ENCODE measurements around the gene RNF181. TPM values are rescaled to one million over a fixed set of nuclear protein-coding genes. Genes with fewer than 3 reads are reported as not detected.

RNF181 gene
- total and polyA plus RNA-seq, 2 of the 13 experiments (the other 11 are each of a cell fraction or from before 2014, with no cell fraction given), result 224 to 578 TPM

DNA sequence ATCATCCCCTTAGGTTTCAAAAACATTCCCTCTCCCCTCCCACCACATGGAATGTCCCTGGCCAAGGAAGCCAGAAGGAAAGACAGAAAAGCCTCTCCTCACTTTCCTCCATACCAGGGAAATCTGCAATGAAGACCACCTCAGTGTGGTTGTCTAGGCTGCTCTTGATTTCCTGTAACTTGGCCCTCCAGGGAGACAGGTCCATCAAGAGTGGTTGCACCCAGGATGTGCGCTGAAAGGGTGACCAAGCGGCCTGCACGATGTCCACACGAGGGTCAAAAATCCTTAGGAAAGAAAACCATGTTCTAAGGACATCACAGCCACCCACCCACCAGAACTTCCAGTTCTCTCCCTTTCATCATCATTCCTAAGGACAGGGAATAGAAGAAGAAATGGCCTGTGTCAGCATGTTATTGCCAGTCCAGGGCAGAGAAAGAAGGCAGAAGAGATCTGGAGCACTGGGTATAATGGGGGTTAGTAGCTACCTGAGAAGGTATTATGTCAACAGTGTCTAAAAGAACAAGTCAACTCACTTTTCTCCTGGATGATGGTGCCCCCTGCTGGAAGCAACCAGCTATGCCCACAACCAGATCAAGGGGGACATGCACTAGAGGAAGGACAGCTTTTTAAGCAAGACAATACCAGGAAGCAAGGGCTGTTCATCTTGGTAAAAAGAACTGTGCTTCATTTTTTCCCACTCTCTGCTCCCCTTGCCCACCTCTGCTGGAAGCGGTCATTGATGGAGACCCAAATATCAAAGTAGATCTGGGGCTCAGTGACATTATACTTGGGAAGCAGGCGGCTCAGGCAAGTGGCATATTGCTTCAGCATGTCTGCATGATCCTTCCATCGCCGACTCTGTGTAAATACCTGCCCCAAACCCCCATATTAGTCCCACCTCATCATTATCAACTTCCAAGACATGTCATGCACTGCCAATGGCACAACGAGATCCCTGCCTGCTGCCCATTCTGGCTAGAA is 43.6 kb upstream of the RNF181 start (continued):
- TF ChIP-seq ARID4A (CRISPR knock-in tag; IDR thresholded peaks at IDR 0.05; ENCODE audit: borderline replicate concordance) (peak; percentile 44; the same call in 1 of the 2 replicates), ETV6 (CRISPR knock-in tag; conservative IDR thresholded peaks at IDR 0.05) (no peak), ZNF691 (CRISPR knock-in tag; IDR thresholded peaks at IDR 0.05; ENCODE audit: borderline replicate concordance, low read depth) (no peak), XBP1 (CRISPR knock-in tag; IDR thresholded peaks at IDR 0.05) (no peak), KDM1A (CRISPR knock-in tag; IDR thresholded peaks at IDR 0.05) (no peak), ARNTL (CRISPR knock-in tag; IDR thresholded peaks at IDR 0.05) (no peak), NR2F6 (IDR thresholded peaks at IDR 0.05) (no peak), NR2F6 (CRISPR knock-in tag; IDR thresholded peaks at IDR 0.05) (0 out of 2 replicates have a peak, but pooled peaks have one; percentile 15), ZSCAN25 (CRISPR knock-in tag; IDR thresholded peaks at IDR 0.05) (no peak), CEBPG (CRISPR knock-in tag; IDR thresholded peaks at IDR 0.05) (peak; percentile 52; the same call in 1 of the 2 replicates), ATRX (CRISPR knock-in tag; IDR thresholded peaks at IDR 0.05; ENCODE audit: borderline replicate concordance) (no peak), AFF4 (CRISPR knock-in tag; IDR thresholded peaks at IDR 0.05) (no peak), HNF1A (IDR thresholded peaks at IDR 0.05; ENCODE audit: low read depth) (no peak), HNF1A (CRISPR knock-in tag; IDR thresholded peaks at IDR 0.05; ENCODE audit: borderline replicate concordance) (no peak), MYC (CRISPR knock-in tag; IDR thresholded peaks at IDR 0.05; ENCODE audit: borderline replicate concordance) (no peak), RAD51 (IDR thresholded peaks at IDR 0.05; ENCODE audit: borderline replicate concordance) (no peak), ZNF557 (CRISPR knock-in tag; IDR thresholded peaks at IDR 0.05) (no peak)
